Measurements from ENCODE around the gene TSKS. TPM values are rescaled to one million over a fixed set of nuclear protein-coding genes. Genes with fewer than 3 reads are reported as not detected.

The TSKS gene
- total RNA-seq, 1 experiment from 2014 or later: 0.76 TPM

DNA sequence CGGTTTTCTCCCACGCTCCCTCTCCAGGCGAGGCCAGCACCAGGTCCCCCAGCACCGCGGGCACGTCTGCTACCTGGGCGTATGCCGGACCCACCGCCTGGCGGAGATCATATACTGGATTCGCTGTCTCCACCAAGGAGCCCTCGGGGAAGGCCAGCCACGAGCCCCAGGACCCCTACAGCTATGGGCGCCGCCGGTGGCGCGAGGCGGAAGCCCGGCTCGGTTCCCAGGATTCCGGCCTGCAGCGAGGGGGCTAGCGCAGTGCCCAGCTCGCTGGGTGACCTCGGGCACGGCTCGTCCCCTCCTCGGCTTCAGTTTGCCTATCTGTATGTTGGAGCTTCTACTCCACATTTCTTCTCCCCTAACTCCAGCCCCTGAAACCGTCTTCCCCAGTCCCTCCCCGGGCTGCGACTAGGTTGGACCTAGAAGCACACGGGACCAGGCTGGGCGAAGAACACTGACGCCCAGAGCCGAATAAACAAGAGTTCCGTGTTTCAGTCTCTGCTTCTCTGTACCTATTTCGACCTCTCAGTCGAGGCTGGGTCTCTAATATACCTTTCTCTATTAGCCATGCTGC, 72.9 kb downstream of the TSKS start (continued):
- TF ChIP-seq EZH2phosphoT487 (IDR thresholded peaks at IDR 0.05; ENCODE audit: borderline replicate concordance): no peak
- no peak; the same call in 1 of the 2 replicates for TF ChIP-seq SIN3A (IDR thresholded peaks at IDR 0.05; ENCODE audit: low read depth)
- TF ChIP-seq, protein P1, sequence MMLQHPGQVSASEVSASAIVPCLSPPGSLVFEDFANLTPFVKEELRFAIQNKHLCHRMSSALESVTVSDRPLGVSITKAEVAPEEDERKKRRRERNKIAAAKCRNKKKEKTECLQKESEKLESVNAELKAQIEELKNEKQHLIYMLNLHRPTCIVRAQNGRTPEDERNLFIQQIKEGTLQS (IDR thresholded peaks at IDR 0.05): no peak
- TF ChIP-seq CEBPB (IDR thresholded peaks at IDR 0.05; ENCODE audit: low read depth): no peak
- TF ChIP-seq, protein P2, sequence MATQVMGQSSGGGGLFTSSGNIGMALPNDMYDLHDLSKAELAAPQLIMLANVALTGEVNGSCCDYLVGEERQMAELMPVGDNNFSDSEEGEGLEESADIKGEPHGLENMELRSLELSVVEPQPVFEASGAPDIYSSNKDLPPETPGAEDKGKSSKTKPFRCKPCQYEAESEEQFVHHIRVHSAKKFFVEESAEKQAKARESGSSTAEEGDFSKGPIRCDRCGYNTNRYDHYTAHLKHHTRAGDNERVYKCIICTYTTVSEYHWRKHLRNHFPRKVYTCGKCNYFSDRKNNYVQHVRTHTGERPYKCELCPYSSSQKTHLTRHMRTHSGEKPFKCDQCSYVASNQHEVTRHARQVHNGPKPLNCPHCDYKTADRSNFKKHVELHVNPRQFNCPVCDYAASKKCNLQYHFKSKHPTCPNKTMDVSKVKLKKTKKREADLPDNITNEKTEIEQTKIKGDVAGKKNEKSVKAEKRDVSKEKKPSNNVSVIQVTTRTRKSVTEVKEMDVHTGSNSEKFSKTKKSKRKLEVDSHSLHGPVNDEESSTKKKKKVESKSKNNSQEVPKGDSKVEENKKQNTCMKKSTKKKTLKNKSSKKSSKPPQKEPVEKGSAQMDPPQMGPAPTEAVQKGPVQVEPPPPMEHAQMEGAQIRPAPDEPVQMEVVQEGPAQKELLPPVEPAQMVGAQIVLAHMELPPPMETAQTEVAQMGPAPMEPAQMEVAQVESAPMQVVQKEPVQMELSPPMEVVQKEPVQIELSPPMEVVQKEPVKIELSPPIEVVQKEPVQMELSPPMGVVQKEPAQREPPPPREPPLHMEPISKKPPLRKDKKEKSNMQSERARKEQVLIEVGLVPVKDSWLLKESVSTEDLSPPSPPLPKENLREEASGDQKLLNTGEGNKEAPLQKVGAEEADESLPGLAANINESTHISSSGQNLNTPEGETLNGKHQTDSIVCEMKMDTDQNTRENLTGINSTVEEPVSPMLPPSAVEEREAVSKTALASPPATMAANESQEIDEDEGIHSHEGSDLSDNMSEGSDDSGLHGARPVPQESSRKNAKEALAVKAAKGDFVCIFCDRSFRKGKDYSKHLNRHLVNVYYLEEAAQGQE (IDR thresholded peaks at IDR 0.05; ENCODE audit: low read depth): no peak

Small RNAs within 50 kb of the gene (microRNA-seq; reads per million reads assigned to microRNA genes)
- 1.6 reads per million for gene MIR6799 (ENCODE audit: borderline number of aligned reads)

Other genes with a start within 250 kb of the TSKS start
- gene RCN3, start 235.3 kb downstream of the TSKS start, total RNA-seq (2021; ENCODE audit: unreplicated experiment): 0.39 TPM
- gene NOSIP, start 182.8 kb downstream of the TSKS start, total RNA-seq (2021; ENCODE audit: unreplicated experiment): 133 TPM
- gene PRRG2, start 182.0 kb downstream of the TSKS start, total RNA-seq (2021; ENCODE audit: unreplicated experiment): 6.2 TPM
- gene PRR12, start 172.1 kb downstream of the TSKS start, total RNA-seq (2021; ENCODE audit: unreplicated experiment): 26.9 TPM
- 55.9 TPM for gene RRAS, start 123.2 kb downstream of the TSKS start, total RNA-seq (2021; ENCODE audit: unreplicated experiment)
- gene SCAF1, start 121.1 kb downstream of the TSKS start, total RNA-seq (2021; ENCODE audit: unreplicated experiment): 96.8 TPM
- 129 TPM for gene IRF3, start 97.4 kb downstream of the TSKS start, total RNA-seq (2021; ENCODE audit: unreplicated experiment)
- 93.9 TPM for gene BCL2L12, start 97.4 kb downstream of the TSKS start, total RNA-seq (2021; ENCODE audit: unreplicated experiment)
- gene PRMT1, start 86.0 kb downstream of the TSKS start, total RNA-seq (2021; ENCODE audit: unreplicated experiment): 428 TPM
- gene ADM5, start 73.7 kb downstream of the TSKS start, total RNA-seq (2021; ENCODE audit: unreplicated experiment): 12.1 TPM
- gene CPT1C, start 72.2 kb downstream of the TSKS start, total RNA-seq (2021; ENCODE audit: unreplicated experiment): 12.0 TPM
- 102 TPM for gene AP2A1, start 3.7 kb upstream of the TSKS start, total RNA-seq (2021; ENCODE audit: unreplicated experiment)
- gene FUZ, start 50.0 kb upstream of the TSKS start, total RNA-seq (2021; ENCODE audit: unreplicated experiment): 1.1 TPM
- gene MED25, start 55.0 kb upstream of the TSKS start, total RNA-seq (2021; ENCODE audit: unreplicated experiment): 77.7 TPM
- 236 TPM for gene PTOV1, start 87.9 kb upstream of the TSKS start, total RNA-seq (2021; ENCODE audit: unreplicated experiment)
- gene PNKP, start 104.3 kb upstream of the TSKS start, total RNA-seq (2021; ENCODE audit: unreplicated experiment): 129 TPM
- gene AKT1S1, start 114.0 kb upstream of the TSKS start, total RNA-seq (2021; ENCODE audit: unreplicated experiment): 70.6 TPM
- 32.9 TPM for gene TBC1D17, start 114.4 kb upstream of the TSKS start, total RNA-seq (2021; ENCODE audit: unreplicated experiment)
- 0.71 TPM for gene IL4I1, start 133.6 kb upstream of the TSKS start, total RNA-seq (2021; ENCODE audit: unreplicated experiment)
- 28.2 TPM for gene ATF5, start 165.9 kb upstream of the TSKS start, total RNA-seq (2021; ENCODE audit: unreplicated experiment)
- gene NUP62, start 166.2 kb upstream of the TSKS start, total RNA-seq (2021; ENCODE audit: unreplicated experiment): 85.2 TPM
- gene SIGLEC11, start 197.9 kb upstream of the TSKS start, total RNA-seq (2021; ENCODE audit: unreplicated experiment): not detected